ENCODE measurements around the gene MDFI. TPM values are rescaled to one million over a fixed set of nuclear protein-coding genes. Genes with fewer than 3 reads are reported as not detected.
A peak's percentile ranks its signal among the peaks of the same experiment; 100 is the strongest.

Gene MDFI
- total and polyA plus RNA-seq, 4 experiments from 2014 or later: not detected

DNA sequence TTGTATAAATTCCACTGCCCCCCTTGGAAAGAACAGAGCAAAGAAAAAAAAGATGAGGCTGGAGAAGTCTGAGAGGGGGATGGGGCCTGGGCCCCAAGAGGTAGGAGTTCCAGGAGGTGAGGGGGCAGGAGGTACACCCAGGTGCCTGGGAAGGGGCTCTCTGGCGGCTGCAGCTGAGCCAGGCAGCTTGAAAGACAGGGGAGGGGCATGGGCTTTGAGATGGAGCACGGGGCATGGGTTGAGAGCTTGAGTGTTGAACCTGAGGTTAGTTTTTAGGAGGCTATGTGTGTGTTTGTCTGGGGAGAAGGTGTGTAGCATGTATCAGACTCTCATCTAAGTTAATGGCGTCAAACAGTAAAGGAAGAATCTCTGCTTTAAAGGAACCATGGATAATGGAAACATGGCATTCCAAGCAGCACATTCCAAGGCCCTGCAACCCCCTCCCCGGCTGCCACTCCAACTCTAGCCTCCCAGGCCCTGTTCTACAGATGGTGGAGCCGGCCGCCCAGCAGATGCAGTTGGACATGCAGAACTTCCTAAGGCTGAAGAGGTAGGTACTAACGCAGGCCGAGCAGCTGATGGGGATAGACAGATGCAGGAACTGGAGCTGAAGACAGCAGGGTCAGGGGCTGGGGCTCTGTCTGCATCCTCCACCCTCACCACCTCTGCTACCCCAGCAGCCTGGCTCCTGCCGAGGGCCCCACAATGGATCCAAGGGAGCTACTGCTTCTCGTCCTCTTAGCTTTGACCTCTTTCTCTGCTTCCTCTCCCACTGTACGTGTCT is 42.1 kb downstream of the MDFI start:
- Histone ChIP-seq H3K27ac (ENCODE audit: low read depth, low read length) (no peak overlapping the region), H3K4me3 (ENCODE audit: low read length in 2 of 2) (no peak overlapping the region), H3K27me3 (ENCODE audit: insufficient read depth, low read length) (no peaks in the 10 kb centered on the region), H3K4me1 (ENCODE audit: insufficient read depth, low read length) (peaks cover 3% of the 10 kb centered on the region), H3K9me3 (ENCODE audit: control insufficient read depth in 1 of 2, low read length in 2 of 2) (no peaks in the 10 kb centered on the region), H3K36me3 (ENCODE audit: insufficient read depth, low read length) (no peaks in the 10 kb centered on the region)
- ChIA-PET POLR2A (ENCODE audit: partially characterized antibody) (no interaction called here), CTCF (ENCODE audit: partially characterized antibody) (interaction anchor here (1.1 to 4.1 kb wide), 4 partner anchors 26 to 256 kb away, joined by 4 to 32 read pairs (median 6); no protein-coding TSS in a partner anchor)
- no peak overlapping the region for H3K27ac Mint-ChIP-seq
- H3K27me3 Mint-ChIP-seq: peaks cover 1 to 17% of the 10 kb centered on the region in 2 donors
- peaks cover 0 to 3% of the 10 kb centered on the region in 2 donors for H3K36me3 Mint-ChIP-seq
- peaks cover 4 to 21% (median 10%) of the 10 kb centered on the region in 4 donors for H3K4me1 Mint-ChIP-seq
- H3K4me3 Mint-ChIP-seq: no peak overlapping the region
- intact Hi-C loops (cut with micrococcal nuclease): no loop called here
- H3K9me3 Mint-ChIP-seq: no peaks in the 10 kb centered on the region
- no peak for DNase-seq

DNA sequence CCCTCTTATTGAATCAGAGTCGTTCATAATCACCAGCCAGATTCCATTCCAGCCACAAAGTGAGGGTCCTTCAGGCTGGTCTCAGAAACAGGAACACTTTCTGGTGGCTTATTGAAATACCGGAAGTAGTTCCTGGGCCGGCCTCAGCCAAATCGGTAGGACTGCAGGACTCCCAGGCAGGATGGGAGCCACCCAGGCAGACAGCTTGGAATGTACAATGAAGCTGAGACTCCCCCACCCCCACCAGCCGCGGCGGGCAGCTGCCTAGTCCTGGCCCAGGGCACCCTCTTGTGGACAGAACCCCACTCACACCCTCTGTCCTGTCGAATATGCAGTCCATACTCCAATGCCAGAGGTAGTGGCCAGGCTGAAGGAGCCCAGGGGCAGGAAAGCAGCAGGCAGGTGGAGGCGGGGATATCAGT is 43.8 kb downstream of the MDFI start:
- peak; percentile 52 to 71 (median 55) for DNase-seq
- Mint-ChIP-seq H3K36me3 (peaks cover 2 to 7% of the 10 kb centered on the region in 2 donors), H3K9me3 (no peaks in the 10 kb centered on the region), H3K27me3 (peaks cover 0 to 5% of the 10 kb centered on the region in 2 donors), H3K27ac (no peak overlapping the region), H3K4me3 (peak overlapping the region in 4 of 8 donors; percentile 13 to 61 (median 38)), H3K4me1 (peaks cover 4 to 21% (median 10%) of the 10 kb centered on the region in 4 donors)
- H3K4me3 ChIP-seq (ENCODE audit: low read length in 2 of 2): no peak overlapping the region
- intact Hi-C loops (cut with micrococcal nuclease): loop anchor here (2.0 kb wide), 2 partner anchors 53 to 375 kb away; partner anchors contain the start of gene TFEB
- POLR2A ChIA-PET (ENCODE audit: partially characterized antibody): no interaction called here
- H3K9me3 ChIP-seq (ENCODE audit: control insufficient read depth in 1 of 2, low read length in 2 of 2): no peaks in the 10 kb centered on the region
- H3K27ac ChIP-seq (ENCODE audit: low read depth, low read length): no peak overlapping the region
- H3K27me3 ChIP-seq (ENCODE audit: insufficient read depth, low read length): no peaks in the 10 kb centered on the region
- CTCF ChIA-PET (ENCODE audit: partially characterized antibody): interaction anchor here (0.7 to 4.1 kb wide), 6 partner anchors 10 to 1684 kb away, joined by 3 to 32 read pairs (median 4); no protein-coding TSS in a partner anchor
- no peaks in the 10 kb centered on the region for H3K36me3 ChIP-seq (ENCODE audit: insufficient read depth, low read length)
- peaks cover 3% of the 10 kb centered on the region for H3K4me1 ChIP-seq (ENCODE audit: insufficient read depth, low read length)

DNA sequence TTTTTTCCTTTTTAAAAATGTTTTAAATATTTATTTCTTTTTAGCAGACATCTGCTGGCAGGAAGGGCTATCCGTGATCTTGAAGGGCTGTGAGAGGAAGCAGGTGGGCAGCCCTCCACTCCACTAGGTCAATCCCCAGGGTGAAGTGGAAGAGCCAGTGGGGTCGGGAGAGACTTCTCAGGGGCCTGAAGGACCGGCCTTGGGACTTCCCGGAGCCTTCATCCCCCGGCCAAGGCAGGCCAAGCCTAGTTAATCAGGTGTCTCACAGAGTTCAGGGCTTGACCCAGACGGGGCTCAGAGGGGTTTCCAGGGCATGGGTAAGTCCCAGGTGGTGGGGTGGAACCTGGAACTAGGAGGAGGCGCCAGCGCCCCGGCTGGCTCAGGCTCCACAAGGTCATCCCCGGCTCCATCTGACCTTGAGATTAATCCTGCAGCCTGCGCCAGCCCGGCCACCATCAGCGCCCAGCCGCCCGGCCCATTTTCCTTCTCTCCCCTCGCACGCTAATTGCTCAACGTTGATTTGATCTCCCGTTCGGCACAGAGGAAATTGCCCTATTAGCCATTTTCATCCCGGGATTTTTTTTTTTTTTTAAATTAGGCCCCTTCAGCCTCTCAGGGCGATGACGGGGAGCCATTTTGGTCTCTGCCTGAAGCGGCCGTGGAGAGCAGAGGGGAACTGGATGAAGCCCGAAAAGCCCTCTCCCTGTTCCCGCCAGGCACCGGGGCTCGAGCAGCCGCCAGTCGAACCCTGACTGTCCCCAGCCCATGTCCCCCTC is 44.4 kb downstream of the MDFI start:
- H3K4me1 Mint-ChIP-seq: peaks cover 4 to 21% (median 10%) of the 10 kb centered on the region in 4 donors
- ChIA-PET CTCF (ENCODE audit: partially characterized antibody) (interaction anchor here (0.7 to 4.1 kb wide), 30 partner anchors 8 to 1684 kb away, joined by 3 to 45 read pairs (median 4); no protein-coding TSS in a partner anchor), POLR2A (ENCODE audit: partially characterized antibody) (interaction anchor here (1.9 kb wide), 1 partner anchor 51 kb away, joined by 13 read pairs; no protein-coding TSS in a partner anchor)
- Histone ChIP-seq H3K36me3 (ENCODE audit: insufficient read depth, low read length) (no peaks in the 10 kb centered on the region), H3K4me1 (ENCODE audit: insufficient read depth, low read length) (peaks cover 3% of the 10 kb centered on the region), H3K4me3 (ENCODE audit: low read length in 2 of 2) (peak overlapping the region in 1 of 2 donors; percentile 43), H3K27me3 (ENCODE audit: insufficient read depth, low read length) (no peaks in the 10 kb centered on the region), H3K27ac (ENCODE audit: low read depth, low read length) (peak overlapping the region; percentile 21), H3K9me3 (ENCODE audit: control insufficient read depth in 1 of 2, low read length in 2 of 2) (no peaks in the 10 kb centered on the region)
- peaks cover 7 to 13% of the 10 kb centered on the region in 2 donors for H3K36me3 Mint-ChIP-seq
- no peak for DNase-seq
- H3K27ac Mint-ChIP-seq: peak overlapping the region in 3 of 7 donors; percentile 47 to 73 (median 55)
- H3K27me3 Mint-ChIP-seq: peaks cover 0 to 3% of the 10 kb centered on the region in 2 donors
- peak overlapping the region in 7 of 8 donors; percentile 40 to 86 (median 70) for H3K4me3 Mint-ChIP-seq
- H3K9me3 Mint-ChIP-seq: no peaks in the 10 kb centered on the region
- intact Hi-C loops (cut with micrococcal nuclease): loop anchor here (1.0 to 2.0 kb wide), 5 partner anchors 52 to 376 kb away; partner anchors contain the start of gene TFEB

DNA sequence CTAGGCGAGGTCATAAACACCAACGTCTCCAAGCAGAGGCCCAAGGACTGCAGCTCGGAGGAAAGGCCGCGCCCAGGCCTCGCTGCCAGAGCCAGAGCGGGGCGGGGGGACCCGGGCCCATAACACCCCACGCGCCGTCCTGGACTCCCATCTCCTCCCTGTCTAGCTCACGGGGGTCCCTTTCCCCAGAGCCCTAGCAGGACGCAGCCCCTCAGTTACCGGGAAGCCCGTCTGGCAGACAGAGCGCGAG is 44.9 kb downstream of the MDFI start:
- peak overlapping the region; percentile 21 for H3K27ac ChIP-seq (ENCODE audit: low read depth, low read length)
- H3K27ac Mint-ChIP-seq: peak overlapping the region in 1 of 7 donors; percentile 47
- peaks cover 0 to 3% of the 10 kb centered on the region in 2 donors for H3K27me3 Mint-ChIP-seq
- no peak for DNase-seq
- no peaks in the 10 kb centered on the region for H3K36me3 ChIP-seq (ENCODE audit: insufficient read depth, low read length)
- no peaks in the 10 kb centered on the region for H3K27me3 ChIP-seq (ENCODE audit: insufficient read depth, low read length)
- peak overlapping the region in 1 of 2 donors; percentile 43 for H3K4me3 ChIP-seq (ENCODE audit: low read length in 2 of 2)
- peaks cover 3% of the 10 kb centered on the region for H3K4me1 ChIP-seq (ENCODE audit: insufficient read depth, low read length)
- peaks cover 7 to 15% of the 10 kb centered on the region in 2 donors for H3K36me3 Mint-ChIP-seq
- peak overlapping the region; percentile 42 to 86 (median 66) for H3K4me3 Mint-ChIP-seq
- H3K9me3 ChIP-seq (ENCODE audit: control insufficient read depth in 1 of 2, low read length in 2 of 2): no peaks in the 10 kb centered on the region
- H3K9me3 Mint-ChIP-seq: no peaks in the 10 kb centered on the region
- intact Hi-C loops (cut with micrococcal nuclease): loop anchor here (1.0 to 2.0 kb wide), 5 partner anchors 52 to 376 kb away; partner anchors contain the start of gene TFEB
- peaks cover 4 to 21% (median 10%) of the 10 kb centered on the region in 4 donors for H3K4me1 Mint-ChIP-seq
- POLR2A ChIA-PET (ENCODE audit: partially characterized antibody): interaction anchor here (1.9 kb wide), 1 partner anchor 51 kb away, joined by 13 read pairs; no protein-coding TSS in a partner anchor
- CTCF ChIA-PET (ENCODE audit: partially characterized antibody): interaction anchor here (0.6 to 3.7 kb wide), 27 partner anchors 8 to 1951 kb away, joined by 3 to 45 read pairs (median 4); no protein-coding TSS in a partner anchor

DNA sequence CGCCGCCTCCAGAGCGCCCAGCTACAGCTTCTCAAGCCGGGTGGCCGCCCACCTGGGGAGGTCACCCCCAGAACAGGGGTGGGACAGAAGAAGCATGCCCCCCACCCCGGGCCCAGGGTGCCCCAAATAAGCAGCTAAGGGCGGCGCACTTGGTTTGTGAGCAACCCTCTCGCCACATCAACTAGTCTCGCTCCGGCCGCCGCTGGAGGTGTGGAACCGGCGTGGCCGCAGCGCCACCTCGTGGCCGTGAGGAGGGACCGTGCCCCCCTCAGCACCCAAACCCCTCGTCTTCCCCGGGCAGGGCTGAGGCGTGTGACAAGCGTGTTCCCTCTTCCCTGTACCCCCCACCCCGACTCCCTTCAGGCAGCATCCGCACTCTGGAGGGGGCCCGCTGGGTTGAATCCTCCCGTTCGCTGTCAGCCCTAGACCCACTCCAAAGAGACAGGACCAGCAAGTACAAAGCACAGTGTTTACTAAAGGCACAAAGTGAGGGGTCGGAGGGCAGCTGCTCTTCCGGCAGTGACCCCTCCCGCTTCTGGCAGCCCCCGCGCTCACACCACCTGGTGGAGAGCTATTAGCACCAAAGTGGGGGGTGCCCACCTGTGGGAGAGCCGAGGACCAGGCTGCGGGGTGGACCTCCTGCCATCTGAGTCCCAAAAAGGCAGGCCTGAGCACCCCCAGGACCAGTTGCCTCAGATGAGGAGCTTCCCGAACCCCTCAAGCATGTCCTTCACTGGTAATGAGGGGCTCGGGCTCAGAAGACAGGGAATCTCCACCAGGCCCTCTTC is 45.4 kb downstream of the MDFI start:
- Mint-ChIP-seq H3K36me3 (peaks cover 7 to 17% of the 10 kb centered on the region in 2 donors), H3K9me3 (no peaks in the 10 kb centered on the region), H3K27ac (peak overlapping the region in 2 of 7 donors; percentile 22 to 47), H3K4me3 (peak overlapping the region; percentile 42 to 86 (median 66)), H3K27me3 (peaks cover 0 to under 1% of the 10 kb centered on the region in 2 donors), H3K4me1 (peaks cover 4 to 21% (median 10%) of the 10 kb centered on the region in 4 donors)
- H3K27me3 ChIP-seq (ENCODE audit: insufficient read depth, low read length): no peaks in the 10 kb centered on the region
- no peaks in the 10 kb centered on the region for H3K9me3 ChIP-seq (ENCODE audit: control insufficient read depth in 1 of 2, low read length in 2 of 2)
- H3K4me3 ChIP-seq (ENCODE audit: low read length in 2 of 2): peak overlapping the region in 1 of 2 donors; percentile 43
- peak; percentile 65 to 73 (median 69) for DNase-seq
- POLR2A ChIA-PET (ENCODE audit: partially characterized antibody): interaction anchor here (1.1 to 1.9 kb wide), 2 partner anchors 50 to 82 kb away, joined by 3 to 13 read pairs; no protein-coding TSS in a partner anchor
- intact Hi-C loops (cut with micrococcal nuclease): loop anchor here (1.0 to 2.0 kb wide), 5 partner anchors 51 to 377 kb away; partner anchors contain the start of gene TFEB
- CTCF ChIA-PET (ENCODE audit: partially characterized antibody): interaction anchor here (0.6 to 3.7 kb wide), 30 partner anchors 9 to 1950 kb away, joined by 3 to 45 read pairs (median 4); no protein-coding TSS in a partner anchor
- H3K36me3 ChIP-seq (ENCODE audit: insufficient read depth, low read length): no peaks in the 10 kb centered on the region
- H3K4me1 ChIP-seq (ENCODE audit: insufficient read depth, low read length): peaks cover 3% of the 10 kb centered on the region
- H3K27ac ChIP-seq (ENCODE audit: low read depth, low read length): peak overlapping the region; percentile 21

Data from CD4-positive, alpha-beta memory T cell (primary cell).